Lower lobe of right lung (tissue), 2 donors: ENCODE measurements around the gene EFHD2. TPM values are rescaled to one million over a fixed set of nuclear protein-coding genes. Genes with fewer than 3 reads are reported as not detected.
"Not testable (repeated sequence)": the region's sequence is repeated elsewhere in the genome, so short reads cannot be mapped to it uniquely, and the experiment has no call there.

Experiments
- ATAC-seq, 2 donors: fragments of 200-7000 bp; cut with Tn5 transposase; one replicate each; pipeline ENCODE4 v1.9.1; 2020 to 2022; ENCODE audit warnings: mild to moderate bottlenecking in 2 of 2, moderate library complexity in 2 of 2
- DNase-seq: peaks from one replicate; pipeline ENCODE4 v3.0.0-alpha.2; 2020
- H3K27ac ChIP-seq: fragments of 200-600 bp; one replicate; pipeline ENCODE4 v1.8.0; 2022
- H3K27me3 ChIP-seq: fragments of 200-600 bp; one replicate; pipeline ENCODE4 v1.8.0; 2022; ENCODE audit warnings: low read depth
- H3K36me3 ChIP-seq: fragments of 200-600 bp; one replicate; pipeline ENCODE4 v1.8.0; 2022; ENCODE audit warnings: mild to moderate bottlenecking
- H3K4me1 ChIP-seq: fragments of 200-600 bp; one replicate; pipeline ENCODE4 v1.8.0; 2022
- H3K4me3 ChIP-seq: fragments of 200-600 bp; one replicate; pipeline ENCODE4 v1.8.0; 2022; ENCODE audit warnings: mild to moderate bottlenecking
- H3K9me3 ChIP-seq: fragments of 200-600 bp; one replicate; pipeline ENCODE4 v1.8.0; 2022
- CTCF ChIP-seq: fragments of 200-600 bp; IDR thresholded peaks from one replicate; pipeline ENCODE4 v1.8.0; 2022; ENCODE audit warnings: antibody characterized with exemption, mild to moderate bottlenecking
- intact Hi-C: fragments of 100-400 bp; cut with DNase I; formaldehyde crosslinking; loops from one replicate; pipeline ENCODE4 v1.11.0; 2022
- total RNA-seq: library from RNA; stranded (reverse); fragmentation: NEBNext Ultra II Directional; extraction: Animal tissue kit (Norgen Biotek cat#: 25700); gene quantifications from one replicate; pipeline ENCODE4 v1.2.1, GENCODE V29; 2021
- donor health status: DM: no; HTN: yes; CAD: no; lungs with severe emphysema.

EFHD2 gene
- total RNA-seq, 1 donor from 2014 or later = 100 TPM

- TF ChIP-seq CTCF = no peak
- H3K27ac ChIP-seq = no peak overlapping the region
- intact Hi-C loops = no loop called here
- H3K4me3 ChIP-seq = no peak overlapping the region
- no peaks in the 10 kb centered on the region for H3K27me3 ChIP-seq
- H3K36me3 ChIP-seq = no peaks in the 10 kb centered on the region
- peaks cover 11% of the 10 kb centered on the region for H3K4me1 ChIP-seq
- ATAC-seq (no peak), DNase-seq (no peak)
- H3K9me3 ChIP-seq = no peaks in the 10 kb centered on the region
Measured at GRCh38 chr1:15368888-15369287, 40.8 kb upstream of the EFHD2 start.

GRCh38 chr1:15370268-15370667, 39.4 kb upstream of the EFHD2 start:
- Histone ChIP-seq H3K4me1 (peaks cover 11% of the 10 kb centered on the region), H3K4me3 (no peak overlapping the region), H3K27ac (no peak overlapping the region), H3K27me3 (no peaks in the 10 kb centered on the region), H3K36me3 (no peaks in the 10 kb centered on the region), H3K9me3 (no peaks in the 10 kb centered on the region)
- DNase-seq (no peak), ATAC-seq (no peak)
- intact Hi-C loops = no loop called here
- TF ChIP-seq CTCF = no peak

GRCh38 chr1:15370781-15371520, 38.7 kb upstream of the EFHD2 start:
- no peak for TF ChIP-seq CTCF
- Histone ChIP-seq H3K36me3 (no peaks in the 10 kb centered on the region), H3K27ac (peak overlapping the region; percentile 28), H3K27me3 (no peaks in the 10 kb centered on the region), H3K4me1 (peaks cover 11% of the 10 kb centered on the region), H3K4me3 (no peak overlapping the region), H3K9me3 (no peaks in the 10 kb centered on the region)
- intact Hi-C loops = no loop called here
- ATAC-seq (peak; percentile 44 to 53), DNase-seq (no peak)

GRCh38 chr1:15371610-15372545, 37.8 kb upstream of the EFHD2 start:
- intact Hi-C loops = no loop called here
- DNase-seq (no peak), ATAC-seq (peak; percentile 12 to 37)
- Histone ChIP-seq H3K9me3 (no peaks in the 10 kb centered on the region), H3K4me3 (no peak overlapping the region), H3K36me3 (no peaks in the 10 kb centered on the region), H3K27me3 (no peaks in the 10 kb centered on the region), H3K27ac (peak overlapping the region; percentile 28), H3K4me1 (peaks cover 11% of the 10 kb centered on the region)
- TF ChIP-seq CTCF = no peak

GRCh38 chr1:15378729-15379128, 31.0 kb upstream of the EFHD2 start:
- no peaks in the 10 kb centered on the region for H3K27me3 ChIP-seq
- no peak for TF ChIP-seq CTCF
- H3K36me3 ChIP-seq = no peaks in the 10 kb centered on the region
- no peaks in the 10 kb centered on the region for H3K4me1 ChIP-seq
- DNase-seq (no peak), ATAC-seq (no peak)
- no peaks in the 10 kb centered on the region for H3K9me3 ChIP-seq
- no peak overlapping the region for H3K27ac ChIP-seq
- H3K4me3 ChIP-seq = no peak overlapping the region
- intact Hi-C loops = no loop called here

- intact Hi-C loops, H3K9me3 ChIP-seq, H3K4me1 ChIP-seq, ATAC-seq, H3K27ac ChIP-seq, H3K36me3 ChIP-seq, H3K4me3 ChIP-seq, DNase-seq, H3K27me3 ChIP-seq: not testable (repeated sequence)
Measured at GRCh38 chr1:15379151-15379550, 30.5 kb upstream of the EFHD2 start.
